HG03060 (cell line): ENCODE data around the gene ODC1.
"Not testable (repeated sequence)": the region's sequence is repeated elsewhere in the genome, so short reads cannot be mapped to it uniquely, and the experiment has no call there.

Experiments
- ATAC-seq: cut with Tn5 transposase; IDR thresholded peaks from one replicate; pipeline ENCODE4 v1.9.1; 2021; ENCODE audit warnings: low read depth, moderate number of reproducible peaks; ENCODE audit not compliant: unreplicated experiment

The ODC1 gene

DNA sequence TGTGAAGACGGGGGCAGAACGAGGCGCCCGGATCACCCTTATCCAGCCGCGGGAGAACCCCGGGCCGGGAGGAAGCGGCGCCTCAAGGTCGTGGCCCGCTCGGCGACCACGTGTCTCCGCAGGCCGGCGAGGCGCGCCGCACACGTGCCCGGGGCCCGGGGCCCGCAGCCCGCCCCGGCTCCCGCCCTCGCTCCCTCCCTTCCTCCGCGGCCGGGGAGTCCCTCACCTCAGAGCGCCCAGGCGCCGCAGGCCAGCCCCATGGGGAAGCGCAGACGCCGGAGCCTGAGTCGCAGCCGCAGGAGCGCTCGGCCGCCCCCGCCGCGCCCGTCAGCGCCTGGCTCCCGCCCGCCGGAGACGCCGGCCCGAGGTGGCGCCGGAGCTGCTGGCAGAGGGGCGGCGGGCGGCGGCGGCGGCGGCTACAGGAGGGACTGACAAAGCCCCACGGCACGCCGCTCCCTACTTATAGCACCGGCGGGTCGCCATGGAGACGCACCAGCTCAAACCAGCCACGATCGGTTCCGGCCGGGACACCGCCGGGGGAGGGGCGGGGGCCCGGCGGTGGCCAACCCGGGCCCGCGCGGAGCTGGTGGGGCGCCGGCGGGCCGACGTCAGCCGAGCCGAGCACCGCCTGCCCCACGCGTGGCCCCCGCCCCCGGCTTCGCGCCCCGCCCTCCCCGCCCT is at the start of gene ODC1:
TSS of gene ODC1 (minus strand) at position 433 of the 681 bp plus-strand sequence. CDS start 3,295 bp downstream, outside the sequence.
- ATAC-seq, result peak; percentile 32

DNA sequence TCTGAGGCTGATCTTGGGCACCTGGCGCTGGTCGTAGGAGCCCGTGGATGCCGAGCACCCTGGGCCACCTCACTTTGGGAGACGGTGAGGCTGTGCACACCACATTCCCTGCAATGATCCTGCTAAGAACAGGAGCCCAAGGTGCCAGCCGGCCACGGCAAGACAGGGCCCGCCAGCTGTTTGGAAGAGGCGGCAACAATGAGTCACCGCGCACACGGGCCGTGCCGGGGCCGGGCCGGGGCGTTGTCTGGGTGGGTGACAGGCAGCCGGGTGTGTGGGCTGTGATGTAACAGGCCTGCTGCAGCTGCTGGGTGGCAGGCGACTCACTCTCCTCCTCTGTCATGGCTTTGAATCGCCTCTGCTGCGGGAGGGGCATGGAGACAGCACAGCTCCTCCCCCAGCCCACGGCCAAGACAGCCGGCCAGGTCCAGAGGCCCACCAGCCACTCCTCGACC is 49.7 kb upstream of the ODC1 start:
- ATAC-seq, result no peak

DNA sequence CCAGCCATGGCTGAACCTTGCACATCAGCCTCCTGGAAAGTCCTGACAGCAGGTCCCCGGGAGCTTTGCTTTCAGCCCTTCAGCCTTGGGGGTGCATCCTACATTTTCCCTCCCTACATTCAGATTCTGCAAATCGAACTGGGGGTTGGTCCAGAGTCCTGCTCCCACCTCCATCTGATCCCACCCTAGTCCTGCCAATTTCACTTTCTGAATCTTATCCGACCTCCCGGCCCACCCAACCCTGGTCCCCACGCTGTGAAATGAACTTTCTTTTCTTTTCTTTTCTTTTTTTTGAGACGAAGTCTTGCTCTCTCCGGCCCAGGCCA is 47.8 kb upstream of the ODC1 start:
- ATAC-seq, result no peak

DNA sequence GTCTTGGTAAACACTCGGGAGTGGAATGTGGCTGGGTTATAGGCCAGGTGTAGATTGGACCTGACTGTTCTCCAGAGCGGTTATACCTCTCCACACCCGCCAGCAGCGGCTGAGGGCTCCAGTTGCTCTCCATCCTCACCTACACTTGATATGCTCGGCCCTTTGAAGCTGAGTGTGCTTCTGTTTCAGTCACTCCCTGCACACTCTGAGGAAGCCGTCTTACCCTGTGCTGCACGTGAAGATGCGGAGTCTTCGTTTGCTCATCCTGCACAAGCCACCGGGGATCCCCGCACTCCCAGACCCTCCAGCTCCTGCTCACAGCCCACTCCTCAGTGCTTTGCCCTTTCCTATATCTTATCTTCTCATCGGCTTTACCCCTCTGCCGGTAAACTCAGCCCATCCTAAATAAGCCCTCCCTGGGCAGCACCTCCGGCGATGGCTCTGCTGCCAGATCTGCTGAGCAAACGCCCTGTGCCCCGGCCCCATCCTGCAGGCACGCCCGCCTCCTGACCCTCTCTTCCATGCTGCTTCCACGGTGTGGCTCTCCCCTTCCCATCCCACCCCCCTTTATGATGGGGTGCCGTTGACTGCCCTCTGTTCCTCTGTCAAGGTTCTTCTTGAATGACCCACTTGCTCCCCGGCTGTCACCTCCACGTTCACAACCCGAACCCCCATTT is 47.3 kb upstream of the ODC1 start:
- ATAC-seq, result no peak

DNA sequence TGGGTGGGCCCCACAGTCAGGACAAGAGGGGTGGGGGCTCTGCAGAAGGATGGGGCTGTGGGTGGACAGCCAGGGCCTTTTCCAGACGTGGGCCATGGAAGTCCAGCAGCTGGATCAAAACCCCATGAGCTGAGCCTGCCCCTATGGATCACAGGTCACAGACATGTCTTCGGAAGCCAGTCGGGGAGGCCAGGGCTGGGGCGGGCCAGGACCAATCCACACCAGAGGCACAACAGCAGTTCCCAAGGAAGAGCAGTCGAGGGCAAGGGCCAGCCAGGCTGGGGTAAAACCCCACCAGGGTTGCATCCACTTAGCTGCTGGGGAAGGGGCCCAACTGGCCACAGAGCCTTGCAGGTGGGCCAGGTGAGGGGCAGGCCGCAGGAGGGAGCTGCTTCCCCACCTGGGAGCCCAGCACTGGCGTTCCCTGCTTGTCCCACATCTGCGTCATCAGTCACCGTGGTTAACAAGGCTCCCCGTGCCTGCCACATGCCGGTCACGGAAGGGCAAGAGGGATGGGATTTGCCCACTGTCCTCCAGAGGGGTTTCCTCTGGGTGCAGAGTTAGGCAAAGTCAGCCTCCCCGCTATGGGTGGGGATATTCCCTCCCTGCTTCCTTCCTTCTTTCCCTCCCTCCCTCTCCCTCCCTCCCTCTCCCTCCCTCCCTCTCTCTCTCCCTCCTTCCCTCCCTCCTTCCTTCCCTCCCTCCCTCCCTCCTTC is 46.4 kb upstream of the ODC1 start:
- no peak for ATAC-seq

DNA sequence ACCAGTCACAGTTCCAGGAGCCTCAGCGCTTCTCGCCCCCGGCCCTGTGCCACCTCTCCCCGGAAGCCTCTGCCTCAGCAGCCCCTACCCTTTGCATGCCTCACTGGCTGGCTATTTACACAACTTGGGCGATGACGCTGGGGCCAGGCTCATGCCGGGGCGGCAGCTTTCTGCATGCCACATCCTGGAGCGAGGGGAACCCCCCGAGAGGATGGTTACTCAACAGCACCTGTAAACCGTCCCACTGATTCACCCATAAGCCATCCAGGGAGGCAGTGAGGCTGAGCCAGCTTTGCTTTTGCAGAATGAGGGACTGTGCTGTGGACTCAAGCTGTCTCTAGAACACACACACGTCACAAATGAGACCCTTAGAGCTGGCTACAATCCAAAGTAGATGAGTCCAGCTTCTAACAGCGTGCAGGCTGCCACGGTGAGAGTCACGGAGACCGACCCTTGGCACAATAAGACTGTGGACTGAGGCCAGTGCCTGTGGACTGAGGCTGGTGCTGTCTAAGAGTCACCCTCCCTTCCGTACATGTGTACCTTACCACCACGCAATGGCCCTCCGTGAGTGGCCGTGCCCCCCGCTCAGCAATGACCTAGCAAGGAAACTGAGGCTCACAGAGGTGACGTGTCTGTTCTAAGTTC is 45.6 kb upstream of the ODC1 start:
- ATAC-seq, result no peak

DNA sequence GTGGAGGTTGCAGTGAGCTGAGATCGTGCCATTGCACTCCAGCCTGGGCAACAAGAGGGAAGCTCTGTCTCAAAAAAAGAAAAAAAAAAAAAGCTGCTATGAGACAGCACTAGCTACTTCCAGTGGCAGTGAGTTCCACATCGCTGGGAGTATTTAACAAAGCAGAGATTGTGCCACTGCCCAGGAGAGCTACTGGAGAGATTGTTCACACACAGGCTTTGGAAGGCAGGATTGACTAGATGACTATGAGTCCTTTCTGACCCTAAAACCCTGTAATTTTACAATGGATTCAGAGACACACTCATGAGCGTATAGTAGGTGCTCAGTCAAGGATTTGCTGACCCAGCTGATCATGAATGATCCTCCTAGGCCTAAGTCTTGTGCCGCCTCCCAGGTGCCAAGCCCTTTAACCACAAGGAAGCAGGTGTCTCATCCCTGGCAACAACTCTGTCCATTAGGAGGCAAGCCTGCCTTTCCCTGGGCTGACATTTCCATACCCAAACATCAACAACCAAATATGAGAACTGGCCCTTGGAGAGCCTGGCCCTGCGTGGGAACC is 45.0 kb upstream of the ODC1 start:
- ATAC-seq, result no peak

DNA sequence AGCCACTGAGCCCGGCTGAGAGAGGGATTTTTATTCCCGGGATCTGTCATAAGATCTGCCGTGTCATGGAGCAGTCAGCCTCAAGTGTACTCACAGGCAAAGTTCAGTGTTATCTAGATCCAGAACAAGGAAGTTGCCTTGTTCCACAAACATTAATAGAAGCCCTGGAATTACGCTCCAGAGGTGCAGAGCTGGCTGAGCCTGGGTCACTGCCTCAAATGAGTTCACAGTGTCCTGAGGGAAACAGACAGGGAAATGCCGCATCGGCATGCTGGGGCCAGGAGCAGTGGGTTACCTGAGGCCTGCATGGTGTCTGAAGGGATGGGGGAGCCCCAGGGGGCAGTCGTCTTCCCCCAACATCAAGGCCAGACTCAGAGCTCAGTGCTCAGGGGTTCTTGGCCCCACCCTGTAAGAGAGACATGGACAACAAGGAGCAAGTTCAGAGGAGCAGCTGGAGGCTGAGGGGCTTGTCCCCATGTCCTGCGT is 42.7 kb upstream of the ODC1 start:
- no peak for ATAC-seq

DNA sequence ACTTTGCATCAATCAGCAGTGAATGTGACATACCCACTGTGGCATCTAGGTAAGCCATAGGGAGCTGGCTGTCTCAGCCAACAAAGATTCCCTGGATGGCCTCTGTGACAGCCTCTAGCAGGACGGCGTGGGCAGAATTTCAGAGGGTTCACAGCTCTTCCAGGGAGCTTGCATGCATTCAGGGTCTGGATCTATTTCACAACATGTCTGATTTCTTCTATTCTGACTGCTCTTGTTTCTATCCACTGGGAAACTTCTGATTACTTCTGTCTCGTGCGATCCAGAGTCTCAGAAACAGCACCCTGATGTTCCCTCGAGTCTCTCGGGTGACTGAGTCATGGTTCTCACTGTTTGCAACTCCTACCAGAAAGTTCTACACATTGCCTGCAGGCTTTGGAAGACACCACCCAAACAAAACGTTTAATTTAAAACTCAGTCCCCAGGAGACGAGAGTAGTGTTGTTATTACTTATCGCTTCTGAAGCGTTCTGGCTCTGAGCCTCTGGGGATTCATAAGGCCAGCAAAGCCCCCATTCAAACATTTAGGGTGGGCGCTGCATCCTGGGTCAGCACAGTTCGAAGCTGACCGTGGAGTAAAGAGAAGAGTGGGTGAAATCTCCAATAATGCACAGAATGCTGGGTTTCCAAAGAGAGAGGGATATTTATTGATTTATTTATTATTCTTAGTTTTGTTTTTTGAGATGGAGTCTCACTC is 41.9 kb upstream of the ODC1 start:
- ATAC-seq, result no peak

DNA sequence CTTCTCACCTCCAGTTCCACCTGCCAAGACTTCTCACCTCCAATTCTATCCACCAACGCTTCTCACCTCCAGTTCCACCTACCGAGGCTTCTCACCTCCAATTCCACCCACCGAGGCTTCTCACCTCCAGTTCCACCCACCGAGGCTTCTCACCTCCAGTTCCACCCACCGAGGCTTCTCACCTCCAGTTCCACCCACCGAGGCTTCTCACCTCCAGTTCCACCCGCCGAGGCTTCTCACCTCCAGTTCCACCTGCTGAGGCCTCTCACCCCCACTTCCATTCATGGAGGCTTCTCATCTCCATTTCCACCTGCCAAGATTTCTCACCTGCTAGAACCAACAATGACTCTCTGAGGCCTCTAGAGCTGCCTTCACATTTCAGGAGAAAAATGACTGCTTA is 40.0 kb upstream of the ODC1 start:
- not testable (repeated sequence) for ATAC-seq

DNA sequence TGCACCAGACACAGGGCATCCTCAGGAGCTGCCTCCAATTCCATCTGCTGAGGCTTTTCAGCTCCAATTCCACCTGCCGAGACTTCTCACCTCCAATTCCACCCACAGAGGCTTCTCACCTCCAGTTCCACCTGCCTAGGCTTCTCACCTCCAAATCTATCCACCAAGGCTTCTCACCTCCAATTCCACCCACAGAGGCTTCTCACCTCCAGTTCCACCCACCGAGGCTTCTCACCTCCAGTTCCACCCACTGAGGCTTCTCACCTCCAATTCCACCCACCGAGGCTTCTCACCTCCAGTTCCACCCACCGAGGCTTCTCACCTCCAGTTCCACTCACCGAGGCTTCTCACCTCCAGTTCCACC is 39.6 kb upstream of the ODC1 start:
- not testable (repeated sequence) for ATAC-seq

DNA sequence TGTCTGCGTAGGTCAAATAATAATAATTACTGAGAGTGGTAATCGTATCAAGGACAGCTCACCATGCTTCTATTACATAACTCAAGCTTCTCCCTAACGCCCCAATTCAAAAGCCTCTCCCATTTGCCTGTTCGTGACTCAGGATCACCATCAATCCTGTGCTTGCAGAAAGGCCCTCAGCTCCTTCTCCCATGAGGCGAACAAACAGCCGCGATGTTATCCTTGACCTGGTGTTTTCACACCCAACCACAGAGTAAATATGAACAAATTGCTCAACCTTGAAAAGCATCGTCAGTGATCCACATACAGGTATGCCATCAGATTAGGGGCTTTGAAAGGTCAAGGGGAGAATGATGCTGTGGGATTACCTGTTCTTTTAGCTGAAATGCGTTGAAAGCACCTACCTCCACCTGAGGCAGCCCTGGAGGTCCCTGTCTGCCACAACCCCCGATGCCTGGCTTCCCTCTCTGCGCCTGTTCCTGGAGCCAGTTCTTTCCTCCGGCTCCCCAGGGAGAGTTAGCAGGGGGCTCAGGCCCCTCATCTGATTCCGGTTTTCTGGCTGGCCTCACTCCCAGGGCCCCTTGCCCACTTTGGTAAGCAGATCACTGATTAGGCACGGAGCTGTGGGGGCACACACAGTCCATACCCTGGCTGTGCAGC is 39.1 kb upstream of the ODC1 start:
- ATAC-seq, result no peak

DNA sequence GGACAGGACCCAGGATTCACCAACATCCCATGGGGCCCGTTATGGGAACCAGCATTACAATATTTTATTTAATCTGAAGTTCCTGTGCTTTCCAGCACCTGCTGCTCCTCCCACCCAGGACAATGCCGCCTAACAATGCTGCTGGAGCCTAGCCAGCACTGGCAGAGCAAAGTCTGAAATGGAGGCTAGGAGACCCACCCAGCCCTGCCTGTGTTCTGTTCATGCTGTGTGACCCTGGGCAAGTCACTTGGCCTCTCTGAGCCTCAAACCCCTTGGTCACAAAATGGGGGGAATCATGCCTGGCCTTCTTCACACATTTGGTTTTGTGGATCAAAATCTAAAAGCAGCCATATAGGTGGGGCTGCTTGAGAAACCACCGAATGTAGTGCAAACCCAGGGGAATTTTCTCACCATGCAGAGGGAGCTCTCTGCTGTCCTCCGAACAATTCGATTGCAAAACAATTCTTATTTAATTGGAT is 38.5 kb upstream of the ODC1 start:
- ATAC-seq, result no peak

DNA sequence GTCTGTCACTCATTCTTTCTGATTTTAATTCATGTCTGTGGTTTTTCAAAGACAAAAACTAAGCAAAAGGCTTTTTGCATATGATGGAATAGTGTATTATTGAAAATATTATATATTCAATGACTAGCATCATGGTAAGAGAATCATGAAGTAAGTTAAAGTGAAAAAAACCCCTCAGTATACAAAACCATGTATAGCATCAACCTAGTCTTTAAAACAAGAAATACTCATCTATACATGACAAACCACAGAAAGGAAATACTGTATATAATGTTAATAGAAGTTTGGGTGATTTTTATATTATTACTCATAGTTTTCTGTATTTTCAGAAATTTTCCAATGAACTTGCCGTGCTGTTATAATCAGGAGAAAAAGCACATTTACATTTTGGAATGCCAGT is 38.0 kb upstream of the ODC1 start:
- no peak for ATAC-seq

DNA sequence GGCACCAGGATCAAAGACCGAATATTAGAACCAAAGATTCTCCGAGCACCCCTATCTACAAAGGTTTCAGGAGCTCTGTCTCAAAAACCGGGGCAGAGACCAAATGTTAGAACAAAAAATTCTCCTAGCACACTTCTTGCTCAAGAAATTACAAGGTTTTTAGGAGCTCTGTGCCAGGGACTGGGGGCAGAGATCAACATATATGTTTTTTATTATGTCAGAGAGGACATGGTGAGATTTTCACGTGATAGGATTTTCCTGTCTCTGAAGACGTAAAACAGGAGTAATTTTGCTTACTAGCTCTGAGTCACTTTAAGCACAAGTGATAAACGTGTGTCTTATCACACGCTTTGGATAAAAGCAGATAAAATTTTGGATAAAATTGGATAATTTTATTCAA is 34.8 kb upstream of the ODC1 start:
- no peak for ATAC-seq

DNA sequence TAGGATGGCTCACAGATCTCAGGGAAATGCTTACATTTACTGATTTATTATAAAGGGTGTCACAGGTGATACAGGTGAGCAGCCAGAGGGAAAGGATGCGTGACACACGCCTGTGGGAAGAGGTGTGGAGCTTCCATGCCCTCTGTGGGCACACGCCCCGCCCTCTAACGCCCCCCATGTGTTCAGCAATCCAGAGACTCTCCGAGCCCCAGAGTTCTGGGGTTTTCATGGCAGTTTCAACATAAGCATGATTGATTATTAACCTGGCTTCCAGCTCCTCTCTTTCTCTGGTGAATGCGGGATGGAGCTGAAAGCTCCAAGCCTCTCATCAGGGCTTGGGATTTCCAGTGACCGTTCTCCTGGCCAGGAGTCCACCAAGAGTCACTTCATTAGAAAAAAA is 34.3 kb upstream of the ODC1 start:
- no peak for ATAC-seq

DNA sequence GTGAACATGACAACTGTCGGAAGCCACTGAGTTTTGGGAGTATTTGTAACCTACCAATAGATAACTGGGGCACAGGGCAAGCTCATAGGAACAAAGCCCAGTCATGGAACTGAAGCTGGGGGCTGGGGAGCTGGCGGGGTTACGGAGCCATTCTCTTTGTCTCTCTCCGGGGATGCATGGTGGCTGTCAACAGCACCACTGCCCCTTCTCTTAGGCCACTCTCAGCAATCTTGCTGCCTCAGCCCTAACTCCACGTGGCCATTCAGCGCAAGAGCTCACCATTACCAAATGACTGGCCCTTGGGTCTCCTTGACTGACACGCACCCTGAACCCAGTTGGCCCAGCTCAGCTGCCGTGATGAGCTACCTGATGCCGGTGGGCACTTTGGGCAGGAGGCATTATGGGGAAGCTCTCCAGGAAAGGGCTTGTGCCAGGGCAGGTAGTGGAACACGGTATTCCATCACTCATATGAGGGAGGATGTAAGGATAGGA is 33.6 kb upstream of the ODC1 start:
- ATAC-seq, result no peak

DNA sequence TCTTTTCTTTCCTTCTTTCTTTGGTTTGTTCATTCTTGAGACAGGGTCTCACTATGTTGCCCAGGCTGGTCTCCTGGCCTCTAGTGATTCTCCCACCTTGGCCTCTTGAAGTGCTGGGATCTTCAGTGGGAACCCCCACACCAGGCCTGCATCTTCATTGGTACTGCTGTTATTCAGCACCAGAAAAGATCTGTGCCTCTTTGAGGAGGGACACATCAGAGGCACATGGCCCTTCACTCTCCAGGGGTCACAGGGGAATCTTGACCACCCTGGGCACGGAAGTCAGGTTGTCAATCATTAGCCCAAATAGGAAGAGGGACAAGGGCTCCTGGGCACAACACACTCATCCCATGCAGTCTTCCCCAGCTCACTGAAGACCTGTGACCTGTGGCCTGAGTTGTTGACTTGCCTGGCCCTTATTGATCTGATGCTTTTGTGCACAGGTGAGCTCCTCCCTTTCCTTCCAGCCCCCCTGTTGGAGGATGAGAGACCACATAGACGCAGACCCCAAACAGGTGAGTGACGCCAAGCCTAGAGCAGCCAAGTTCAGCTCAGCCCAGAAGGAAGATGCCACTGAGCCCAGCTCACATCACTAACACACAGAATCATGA is 33.0 kb upstream of the ODC1 start:
- ATAC-seq, result no peak

DNA sequence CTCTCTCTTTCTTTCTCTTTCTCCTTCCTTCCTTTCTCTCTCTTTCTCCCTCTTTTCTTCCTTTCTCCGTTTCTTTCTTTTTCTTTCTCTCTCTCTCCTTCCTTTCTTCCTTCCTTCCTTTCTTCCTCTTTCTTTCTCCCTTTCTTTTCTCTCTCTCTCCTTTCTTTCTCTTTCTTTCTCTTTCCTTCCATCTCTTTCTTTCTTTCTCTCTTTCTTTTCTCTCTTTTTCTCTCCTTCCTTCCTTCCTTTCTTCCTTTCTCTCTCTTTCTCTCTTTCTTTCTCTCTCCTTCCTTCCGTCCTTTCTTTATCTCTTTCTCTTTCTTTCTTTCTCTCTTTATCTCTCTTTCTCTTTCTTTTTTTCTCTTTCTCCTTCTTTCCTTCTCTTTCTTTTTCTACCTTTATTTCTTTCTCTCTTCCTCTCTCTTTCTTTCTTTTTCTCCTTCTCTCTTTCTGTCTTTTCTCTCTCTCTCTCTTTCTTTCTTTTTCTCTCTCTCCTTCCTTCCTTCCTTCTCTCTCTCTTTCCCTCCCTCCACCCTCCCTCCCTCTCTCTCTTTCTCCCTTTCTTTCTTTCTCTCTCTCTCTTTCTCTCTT is 32.3 kb upstream of the ODC1 start:
- ATAC-seq, result no peak
